HG03460 (cell line): ENCODE results near the gene TSPOAP1.

Source experiments
- ATAC-seq: cut with Tn5 transposase; IDR thresholded peaks from one replicate; pipeline ENCODE4 v1.9.1; 2021; ENCODE audit not compliant: unreplicated experiment

TSPOAP1 gene

DNA sequence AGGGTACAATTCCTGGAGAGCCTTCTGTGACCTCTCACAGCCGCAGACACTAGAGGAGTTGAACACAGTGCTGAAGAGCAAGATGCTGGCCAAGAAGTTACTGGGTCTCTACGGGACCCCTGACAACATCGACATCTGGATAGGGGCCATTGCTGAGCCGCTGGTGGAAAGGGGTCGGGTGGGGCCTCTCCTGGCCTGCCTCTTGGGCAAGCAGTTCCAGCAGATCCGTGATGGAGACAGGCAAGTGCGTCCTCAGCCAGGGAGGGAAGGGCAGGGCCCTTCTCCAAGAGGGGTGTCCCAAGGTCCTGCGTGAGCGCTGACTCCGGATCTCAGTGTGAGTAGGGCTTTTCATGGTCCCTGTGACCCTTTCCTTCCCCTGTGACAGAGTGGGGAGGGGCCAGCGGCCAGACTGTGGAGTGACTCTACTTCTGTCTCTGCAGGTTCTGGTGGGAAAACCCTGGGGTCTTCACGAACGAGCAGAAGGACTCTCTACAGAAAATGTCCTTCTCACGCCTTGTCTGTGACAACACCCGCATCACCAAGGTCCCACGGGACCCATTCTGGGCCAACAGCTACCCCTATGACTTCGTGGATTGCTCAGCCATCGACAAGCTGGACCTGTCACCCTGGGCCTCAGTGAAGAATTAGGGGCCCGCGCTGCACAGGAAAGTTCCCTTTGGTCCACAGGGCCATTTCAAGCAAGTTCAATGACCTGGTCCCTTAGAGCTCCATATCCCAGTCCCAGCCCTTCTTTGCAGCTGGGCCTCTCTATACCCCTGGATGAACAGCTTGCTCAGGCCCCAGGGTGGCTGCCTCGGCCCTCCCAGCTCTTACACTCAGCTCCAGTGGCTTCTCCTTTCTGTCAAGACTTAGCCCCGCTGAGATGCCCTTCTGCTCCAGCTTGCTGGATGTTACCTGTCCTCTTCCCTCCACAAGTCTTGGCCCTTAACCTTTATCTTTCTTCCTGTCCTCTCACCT lies 61.0 kb downstream of the TSPOAP1 start:
- ATAC-seq: no peak

DNA sequence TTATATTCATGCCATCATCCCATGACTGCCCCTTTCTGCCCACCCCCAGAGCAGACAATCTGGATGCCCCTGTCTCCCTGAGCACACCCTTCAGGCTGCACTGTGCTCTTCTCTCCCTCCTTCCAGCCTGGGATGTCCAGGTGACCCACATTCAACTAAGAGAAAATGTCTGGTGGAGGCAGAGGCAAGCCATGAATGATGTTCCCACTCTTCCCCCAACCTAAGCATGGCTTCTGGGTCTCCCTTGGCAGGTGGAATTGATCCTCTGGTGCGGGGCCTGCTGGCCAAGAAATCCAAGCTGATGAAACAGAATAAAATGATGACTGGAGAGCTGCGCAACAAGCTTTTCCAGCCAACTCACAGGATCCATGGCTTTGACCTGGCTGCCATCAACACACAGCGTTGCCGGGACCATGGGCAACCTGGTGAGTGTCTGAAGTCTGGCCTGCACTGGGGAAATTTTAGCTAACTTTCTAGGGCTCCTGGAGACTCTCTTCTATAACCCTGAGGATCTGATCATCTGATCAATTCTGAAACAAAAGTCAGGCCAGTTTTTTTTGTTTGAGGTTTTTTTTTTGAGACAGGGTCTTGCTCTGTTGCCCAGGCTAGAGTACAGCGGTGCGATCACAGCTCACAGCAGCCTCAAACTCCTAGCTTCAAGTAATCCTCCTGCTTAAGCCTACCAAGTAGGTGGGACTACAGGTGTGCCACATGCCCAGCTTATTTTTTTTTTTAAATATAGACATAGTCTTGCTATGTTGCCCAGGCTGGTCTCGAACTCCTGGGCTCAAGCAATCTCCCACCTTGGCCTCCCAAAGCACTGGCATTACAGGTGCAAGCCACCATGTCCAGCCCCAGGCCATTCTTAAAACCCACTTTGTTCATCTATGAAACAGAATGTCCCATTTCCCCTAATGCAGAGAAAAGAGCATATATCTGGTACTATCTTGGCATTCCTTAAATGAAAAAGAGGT lies 62.4 kb downstream of the TSPOAP1 start:
- no peak for ATAC-seq

DNA sequence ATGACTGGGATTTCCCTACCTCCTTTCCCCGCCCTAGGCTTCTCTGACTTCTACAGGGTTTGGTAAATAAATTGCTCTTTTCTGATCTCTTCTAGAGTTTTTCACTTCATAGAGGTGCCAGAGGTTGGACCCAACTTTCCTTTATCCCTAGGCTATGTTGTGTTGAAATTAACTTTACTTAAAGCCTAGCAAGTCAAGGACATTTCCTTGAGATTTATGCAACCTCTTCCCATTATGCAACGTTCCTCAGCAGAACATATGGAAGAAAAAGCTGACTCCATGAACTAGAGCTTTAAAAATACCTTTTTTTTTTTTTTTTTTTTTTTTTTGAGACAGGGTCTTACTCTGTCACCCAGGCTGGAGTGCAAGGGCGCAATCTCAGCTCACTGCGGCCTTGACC lies 63.3 kb downstream of the TSPOAP1 start:
- ATAC-seq: no peak

GRCh38 chr17:58264407-58265103 lies 64.0 kb downstream of the TSPOAP1 start:
- no peak for ATAC-seq

GRCh38 chr17:58263773-58264172 lies 64.8 kb downstream of the TSPOAP1 start:
- no peak for ATAC-seq

DNA sequence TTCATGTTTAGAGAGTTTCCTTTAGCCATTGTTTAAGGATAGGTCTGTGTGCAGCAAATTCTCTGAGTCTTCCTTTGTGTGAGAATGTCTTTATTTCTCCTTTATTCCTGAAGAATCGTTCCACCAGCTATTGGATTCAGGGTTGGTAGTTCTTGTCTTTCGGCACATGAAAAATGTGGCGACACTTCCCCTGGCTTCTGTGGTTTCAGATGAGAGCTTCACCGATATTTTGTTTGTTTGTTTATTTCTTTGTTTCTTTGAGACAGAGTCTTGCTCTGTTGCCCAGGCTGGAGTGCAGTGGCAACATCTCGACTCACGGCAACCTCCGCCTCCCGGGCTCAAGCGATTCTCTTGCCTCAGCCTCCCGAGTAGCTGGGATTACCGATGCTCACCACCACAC lies 66.4 kb downstream of the TSPOAP1 start:
- ATAC-seq: no peak

DNA sequence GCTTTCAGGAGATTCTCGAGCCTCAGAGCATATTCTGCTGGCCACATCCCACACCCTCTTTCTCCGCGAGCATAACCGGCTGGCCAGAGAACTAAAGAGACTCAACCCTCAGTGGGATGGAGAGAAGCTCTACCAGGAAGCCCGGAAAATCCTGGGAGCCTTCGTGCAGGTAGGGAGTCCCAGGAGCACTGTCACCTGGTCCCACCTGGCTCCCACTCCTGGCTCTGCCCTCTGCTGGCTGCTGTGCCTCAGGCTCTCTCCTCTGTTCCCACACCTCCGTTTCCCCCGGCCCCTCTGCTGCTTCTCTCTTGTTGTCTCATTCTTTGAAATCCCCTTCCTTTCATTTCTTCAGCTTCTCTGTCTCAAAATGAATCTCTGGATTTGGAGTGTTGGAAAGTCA lies 73.8 kb downstream of the TSPOAP1 start:
- ATAC-seq: no peak

GRCh38 chr17:58253082-58253481 lies 75.5 kb downstream of the TSPOAP1 start:
- ATAC-seq: no peak

DNA sequence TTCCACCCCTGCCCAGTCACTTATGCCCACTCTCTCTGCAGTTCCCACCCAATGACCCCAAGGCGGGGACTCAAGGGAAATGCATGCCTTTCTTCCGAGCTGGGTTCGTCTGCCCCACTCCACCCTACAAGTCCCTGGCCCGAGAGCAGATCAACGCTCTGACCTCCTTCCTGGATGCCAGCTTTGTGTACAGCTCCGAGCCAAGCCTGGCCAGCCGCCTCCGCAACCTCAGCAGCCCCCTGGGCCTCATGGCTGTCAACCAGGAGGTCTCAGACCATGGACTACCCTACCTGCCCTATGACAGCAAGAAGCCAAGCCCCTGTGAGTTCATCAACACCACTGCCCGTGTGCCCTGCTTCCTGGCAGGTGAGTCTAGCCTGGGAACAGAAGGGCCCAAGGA lies 76.5 kb downstream of the TSPOAP1 start:
- ATAC-seq: no peak
